ENCODE data around the gene TRIM17.

DNA sequence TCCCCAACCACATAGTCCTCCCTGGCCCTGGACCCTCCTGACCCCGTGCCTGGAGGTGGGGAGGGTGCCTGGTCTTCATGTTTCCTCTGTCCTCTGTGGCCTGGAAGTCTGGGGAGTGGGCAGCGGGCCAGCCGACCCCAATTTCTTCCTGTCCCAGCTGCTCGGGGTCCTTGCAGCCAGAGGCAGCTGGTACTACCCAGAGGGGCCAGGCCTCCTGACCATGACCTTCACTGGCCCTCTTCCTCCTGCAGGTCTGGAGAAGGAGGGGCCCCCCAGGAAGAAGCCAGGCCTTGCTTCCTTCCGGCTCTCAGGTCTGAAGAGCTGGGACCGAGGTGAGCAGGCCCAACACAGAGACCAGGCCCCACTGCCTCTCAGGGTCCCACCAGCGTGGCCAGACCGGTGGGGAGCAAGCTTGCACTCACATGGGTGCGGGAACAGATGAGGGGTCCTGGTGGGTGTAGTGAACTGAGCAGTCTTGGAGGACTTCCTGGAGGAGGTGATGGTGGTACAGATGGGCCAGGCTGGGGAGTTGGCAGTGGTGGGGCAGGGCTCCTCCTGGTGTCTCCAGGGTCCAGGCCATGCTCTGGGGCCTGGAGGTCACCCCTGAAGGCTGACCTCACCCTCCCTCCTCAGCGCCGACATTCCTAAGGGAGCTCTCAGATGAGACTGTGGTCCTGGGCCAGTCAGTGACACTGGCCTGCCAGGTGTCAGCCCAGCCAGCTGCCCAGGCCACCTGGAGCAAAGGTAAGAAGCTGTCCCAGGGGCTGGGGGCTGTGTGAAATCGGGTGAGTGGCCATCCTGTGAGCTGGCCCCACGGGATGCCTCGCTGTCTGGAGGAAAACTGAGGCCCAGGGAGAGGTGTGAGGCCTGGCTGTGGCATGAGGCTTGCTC, 42.7 kb downstream of the TRIM17 start:
- TF ChIP-seq, protein P1, sequence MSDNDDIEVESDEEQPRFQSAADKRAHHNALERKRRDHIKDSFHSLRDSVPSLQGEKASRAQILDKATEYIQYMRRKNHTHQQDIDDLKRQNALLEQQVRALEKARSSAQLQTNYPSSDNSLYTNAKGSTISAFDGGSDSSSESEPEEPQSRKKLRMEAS (IDR thresholded peaks at IDR 0.05): no peak
- no peak for TF ChIP-seq TCF12 (IDR thresholded peaks at IDR 0.05; ENCODE audit: low read depth)
- no peak for TF ChIP-seq TEAD4 (IDR thresholded peaks at IDR 0.05)
- TF ChIP-seq EP300 (IDR thresholded peaks at IDR 0.05; ENCODE audit: borderline replicate concordance): no peak
- no peak for TF ChIP-seq RAD21 (IDR thresholded peaks at IDR 0.05; ENCODE audit: low read depth)
- TF ChIP-seq ZBTB7A (IDR thresholded peaks at IDR 0.05; ENCODE audit: low read depth): no peak
- TF ChIP-seq CEBPB (IDR thresholded peaks at IDR 0.05): no peak
- TF ChIP-seq EGR1 (IDR thresholded peaks at IDR 0.05): no peak
- TF ChIP-seq, protein P2, sequence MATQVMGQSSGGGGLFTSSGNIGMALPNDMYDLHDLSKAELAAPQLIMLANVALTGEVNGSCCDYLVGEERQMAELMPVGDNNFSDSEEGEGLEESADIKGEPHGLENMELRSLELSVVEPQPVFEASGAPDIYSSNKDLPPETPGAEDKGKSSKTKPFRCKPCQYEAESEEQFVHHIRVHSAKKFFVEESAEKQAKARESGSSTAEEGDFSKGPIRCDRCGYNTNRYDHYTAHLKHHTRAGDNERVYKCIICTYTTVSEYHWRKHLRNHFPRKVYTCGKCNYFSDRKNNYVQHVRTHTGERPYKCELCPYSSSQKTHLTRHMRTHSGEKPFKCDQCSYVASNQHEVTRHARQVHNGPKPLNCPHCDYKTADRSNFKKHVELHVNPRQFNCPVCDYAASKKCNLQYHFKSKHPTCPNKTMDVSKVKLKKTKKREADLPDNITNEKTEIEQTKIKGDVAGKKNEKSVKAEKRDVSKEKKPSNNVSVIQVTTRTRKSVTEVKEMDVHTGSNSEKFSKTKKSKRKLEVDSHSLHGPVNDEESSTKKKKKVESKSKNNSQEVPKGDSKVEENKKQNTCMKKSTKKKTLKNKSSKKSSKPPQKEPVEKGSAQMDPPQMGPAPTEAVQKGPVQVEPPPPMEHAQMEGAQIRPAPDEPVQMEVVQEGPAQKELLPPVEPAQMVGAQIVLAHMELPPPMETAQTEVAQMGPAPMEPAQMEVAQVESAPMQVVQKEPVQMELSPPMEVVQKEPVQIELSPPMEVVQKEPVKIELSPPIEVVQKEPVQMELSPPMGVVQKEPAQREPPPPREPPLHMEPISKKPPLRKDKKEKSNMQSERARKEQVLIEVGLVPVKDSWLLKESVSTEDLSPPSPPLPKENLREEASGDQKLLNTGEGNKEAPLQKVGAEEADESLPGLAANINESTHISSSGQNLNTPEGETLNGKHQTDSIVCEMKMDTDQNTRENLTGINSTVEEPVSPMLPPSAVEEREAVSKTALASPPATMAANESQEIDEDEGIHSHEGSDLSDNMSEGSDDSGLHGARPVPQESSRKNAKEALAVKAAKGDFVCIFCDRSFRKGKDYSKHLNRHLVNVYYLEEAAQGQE (IDR thresholded peaks at IDR 0.05; ENCODE audit: low read depth): no peak
- TF ChIP-seq NFIC (IDR thresholded peaks at IDR 0.05): no peak
- TF ChIP-seq FOXM1 (IDR thresholded peaks at IDR 0.05; ENCODE audit: borderline replicate concordance, low read depth): no peak
- TF ChIP-seq TAF1 (IDR thresholded peaks at IDR 0.05; ENCODE audit: low read depth): no peak
- TF ChIP-seq CREB1 (IDR thresholded peaks at IDR 0.05; ENCODE audit: low read depth): no peak
